ENCODE results near the gene FBXL12.
A peak's percentile ranks its signal among the peaks of the same experiment; 100 is the strongest.

GRCh38 chr19:9796113-9796773 lies 22.6 kb downstream of the FBXL12 start:
- TF ChIP-seq, protein P1, sequence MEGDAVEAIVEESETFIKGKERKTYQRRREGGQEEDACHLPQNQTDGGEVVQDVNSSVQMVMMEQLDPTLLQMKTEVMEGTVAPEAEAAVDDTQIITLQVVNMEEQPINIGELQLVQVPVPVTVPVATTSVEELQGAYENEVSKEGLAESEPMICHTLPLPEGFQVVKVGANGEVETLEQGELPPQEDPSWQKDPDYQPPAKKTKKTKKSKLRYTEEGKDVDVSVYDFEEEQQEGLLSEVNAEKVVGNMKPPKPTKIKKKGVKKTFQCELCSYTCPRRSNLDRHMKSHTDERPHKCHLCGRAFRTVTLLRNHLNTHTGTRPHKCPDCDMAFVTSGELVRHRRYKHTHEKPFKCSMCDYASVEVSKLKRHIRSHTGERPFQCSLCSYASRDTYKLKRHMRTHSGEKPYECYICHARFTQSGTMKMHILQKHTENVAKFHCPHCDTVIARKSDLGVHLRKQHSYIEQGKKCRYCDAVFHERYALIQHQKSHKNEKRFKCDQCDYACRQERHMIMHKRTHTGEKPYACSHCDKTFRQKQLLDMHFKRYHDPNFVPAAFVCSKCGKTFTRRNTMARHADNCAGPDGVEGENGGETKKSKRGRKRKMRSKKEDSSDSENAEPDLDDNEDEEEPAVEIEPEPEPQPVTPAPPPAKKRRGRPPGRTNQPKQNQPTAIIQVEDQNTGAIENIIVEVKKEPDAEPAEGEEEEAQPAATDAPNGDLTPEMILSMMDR (IDR thresholded peaks at IDR 0.05) = peak in 5 of 7 experiments; percentile 53 to 81 (median 63)
- peak in 1 of 3 donors; percentile 79 for TF ChIP-seq POLR2AphosphoS5 (IDR thresholded peaks at IDR 0.05)
